DMS153 (cell line): ENCODE results near the gene SYPL1.

Experiments
- DNase-seq: peaks from one replicate; lab custom pipeline; 2025; lab: John Stamatoyannopoulos, UW

Gene SYPL1

DNA sequence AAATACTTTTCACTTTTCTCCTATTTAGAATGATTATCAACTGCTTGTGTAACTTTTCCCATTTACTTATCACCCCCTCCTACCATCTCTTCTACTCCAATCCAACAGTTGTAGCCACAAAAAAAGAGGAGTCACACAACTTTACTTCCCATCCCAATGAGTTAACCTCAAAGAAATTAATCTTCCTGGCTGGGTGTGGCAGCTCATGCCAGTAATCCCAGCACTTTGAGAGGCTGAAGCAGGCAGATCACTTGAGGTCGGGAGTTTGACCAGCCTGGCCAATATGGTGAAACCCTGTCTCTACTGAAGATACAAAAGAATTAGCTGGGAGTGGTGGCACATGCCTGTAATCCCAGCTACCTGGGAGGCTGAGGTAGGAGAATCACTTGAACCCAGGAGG is 19.9 kb downstream of the SYPL1 start:
- DNase-seq: no peak

DNA sequence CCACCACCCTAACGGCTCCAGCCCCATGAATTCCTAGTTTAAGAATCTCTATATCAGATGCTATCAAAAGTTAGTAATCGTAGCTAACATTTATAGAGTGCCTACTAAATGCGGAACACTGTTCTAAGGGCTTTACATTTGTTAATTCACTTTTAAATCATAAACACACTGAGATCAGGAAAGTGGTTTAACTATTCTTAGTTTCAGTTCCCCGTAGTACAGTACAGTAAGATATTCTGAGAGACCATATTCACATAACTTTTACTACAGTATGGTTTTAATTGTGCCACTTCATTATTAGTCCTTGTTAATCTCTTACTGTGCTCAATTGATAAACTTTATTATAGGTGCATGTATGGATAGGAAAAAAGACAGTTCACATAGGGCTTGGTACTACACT is 22.5 kb downstream of the SYPL1 start:
- DNase-seq: no peak

GRCh38 chr7:106088014-106088413 is 24.1 kb downstream of the SYPL1 start:
- no peak for DNase-seq

- no peak for DNase-seq
Observed at GRCh38 chr7:106086062-106086461, 26.1 kb downstream of the SYPL1 start.

- no peak for DNase-seq
Observed at GRCh38 chr7:106085015-106085414, 27.1 kb downstream of the SYPL1 start.

DNA sequence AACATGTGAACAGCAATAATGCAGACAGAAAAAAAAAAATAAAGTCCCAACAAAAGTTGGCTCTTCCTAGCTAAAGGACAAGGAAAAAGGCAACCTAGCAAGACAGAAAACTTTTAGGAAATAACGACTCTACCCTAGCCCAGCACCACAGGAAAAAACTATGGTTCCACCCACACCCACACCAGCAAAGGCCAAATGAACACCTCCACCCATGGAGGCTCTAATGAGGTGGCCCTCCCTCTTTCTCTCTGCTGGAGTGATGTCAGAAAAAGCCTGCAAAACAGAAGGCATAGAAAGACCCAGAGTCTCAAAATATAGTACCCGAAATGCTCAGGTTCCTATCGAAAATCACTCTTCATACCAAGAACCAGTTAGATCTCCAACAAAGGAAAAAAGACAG is 28.4 kb downstream of the SYPL1 start:
- DNase-seq: no peak

DNA sequence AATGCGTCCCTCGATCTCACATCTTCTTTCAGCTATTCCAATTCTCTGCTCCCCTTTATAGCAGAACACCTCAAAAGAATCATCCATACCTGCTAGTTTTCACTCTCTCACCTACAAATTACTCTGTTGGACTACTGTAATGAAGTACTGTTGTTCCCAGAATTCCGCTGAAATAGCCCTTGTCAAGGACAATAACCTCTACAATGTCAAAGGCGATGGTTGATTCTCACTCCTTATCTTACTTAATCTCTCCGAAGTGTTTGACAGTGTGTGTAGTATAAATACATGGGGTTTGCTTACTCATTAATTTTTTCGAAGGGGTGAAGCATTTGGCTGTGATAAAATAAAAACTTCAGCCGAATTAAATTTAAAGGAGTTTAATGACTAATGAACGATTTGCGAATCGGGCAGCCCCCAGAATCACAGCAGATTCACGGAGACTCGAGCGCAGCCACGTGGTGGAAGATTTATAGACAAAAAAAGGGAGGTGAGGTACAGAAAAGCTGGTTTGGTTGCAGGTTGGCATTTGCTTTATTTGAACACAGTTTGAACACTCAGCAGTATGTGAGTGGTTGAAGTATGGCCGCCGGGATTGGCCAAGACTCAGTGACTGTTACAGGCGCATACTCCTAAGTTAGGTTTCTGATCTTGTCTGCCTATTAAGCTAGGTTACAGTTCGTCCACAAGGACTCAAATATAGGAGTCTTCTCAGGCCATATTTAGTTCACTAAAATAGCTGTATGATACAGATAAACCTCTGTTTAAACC is 29.8 kb downstream of the SYPL1 start:
- no peak for DNase-seq

- DNase-seq: no peak
Observed at GRCh38 chr7:106080300-106080987, 31.7 kb downstream of the SYPL1 start.

GRCh38 chr7:106076537-106076936 is 35.6 kb downstream of the SYPL1 start:
- no peak for DNase-seq

DNA sequence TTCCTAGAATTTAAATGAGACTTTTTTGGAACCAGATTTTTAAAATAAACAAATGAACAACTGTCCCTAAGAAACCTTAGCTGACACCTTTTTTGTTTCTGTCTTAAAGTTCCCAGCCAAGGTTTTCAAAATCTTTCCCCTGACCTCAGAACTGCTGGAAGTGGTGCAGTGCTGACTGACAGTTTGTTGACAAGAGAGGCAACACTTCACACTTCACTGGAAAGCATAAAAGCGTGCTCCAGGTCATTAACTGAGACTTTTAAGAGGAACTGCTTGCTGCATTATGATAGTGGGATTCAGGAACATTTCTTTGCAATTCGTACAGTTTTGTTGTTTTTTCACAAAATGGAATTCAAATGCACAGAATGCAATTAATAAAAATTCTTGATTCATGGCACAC is 36.2 kb downstream of the SYPL1 start:
- no peak for DNase-seq

- peak; percentile 21 for DNase-seq
Observed at GRCh38 chr7:106074257-106074656, 37.9 kb downstream of the SYPL1 start.

DNA sequence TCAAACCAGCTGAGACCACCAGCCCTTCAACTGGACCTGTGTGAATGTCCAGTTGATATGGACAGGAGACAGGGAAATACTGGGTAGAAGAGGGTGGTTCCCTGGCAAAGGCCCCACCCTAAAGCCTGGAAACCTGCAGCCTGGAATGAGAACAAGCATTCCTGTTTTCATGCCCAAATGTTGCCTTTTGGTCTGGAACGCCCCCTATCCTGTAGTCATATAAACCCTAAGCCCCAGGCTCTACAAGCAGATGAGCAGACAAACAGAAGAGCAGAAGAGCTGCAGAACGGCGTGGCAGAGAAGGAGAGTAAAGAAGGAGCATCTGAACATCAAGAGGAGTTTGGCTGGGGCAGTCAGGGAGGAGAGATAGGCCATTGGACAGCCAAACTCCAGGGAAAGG is 38.4 kb downstream of the SYPL1 start:
- DNase-seq: no peak

GRCh38 chr7:106072715-106073091 is 39.4 kb downstream of the SYPL1 start:
- DNase-seq: no peak

- DNase-seq: peak; percentile 85
Observed at GRCh38 chr7:106071999-106072714, 40.0 kb downstream of the SYPL1 start.

- DNase-seq: peak; percentile 53
Observed at GRCh38 chr7:106071356-106071998, 40.6 kb downstream of the SYPL1 start.

GRCh38 chr7:106070567-106071254 is 41.4 kb downstream of the SYPL1 start:
- peak; percentile 41 for DNase-seq

DNA sequence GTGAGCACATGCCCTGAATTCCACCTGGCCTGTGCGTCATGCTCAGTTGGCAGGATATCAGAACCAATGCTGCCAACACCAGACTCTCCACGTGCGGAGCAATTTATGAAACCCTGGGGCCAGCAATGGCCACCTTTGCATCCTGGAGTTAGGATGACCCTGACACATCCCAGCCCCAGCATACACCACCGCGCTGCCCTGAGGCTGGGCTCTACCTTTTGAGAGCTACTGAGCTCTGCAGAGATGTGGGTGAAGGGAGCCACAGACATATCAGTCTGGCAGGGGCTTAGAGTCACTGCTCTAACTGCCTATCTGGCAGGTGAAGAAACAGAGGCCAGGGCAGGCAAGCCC is 41.9 kb downstream of the SYPL1 start:
- no peak for DNase-seq

- DNase-seq: no peak
Observed at GRCh38 chr7:106069471-106070200, 42.5 kb downstream of the SYPL1 start.

GRCh38 chr7:106068986-106069385 is 43.1 kb downstream of the SYPL1 start:
- no peak for DNase-seq

- DNase-seq: no peak
Observed at GRCh38 chr7:106068538-106068961, 43.6 kb downstream of the SYPL1 start.

DNA sequence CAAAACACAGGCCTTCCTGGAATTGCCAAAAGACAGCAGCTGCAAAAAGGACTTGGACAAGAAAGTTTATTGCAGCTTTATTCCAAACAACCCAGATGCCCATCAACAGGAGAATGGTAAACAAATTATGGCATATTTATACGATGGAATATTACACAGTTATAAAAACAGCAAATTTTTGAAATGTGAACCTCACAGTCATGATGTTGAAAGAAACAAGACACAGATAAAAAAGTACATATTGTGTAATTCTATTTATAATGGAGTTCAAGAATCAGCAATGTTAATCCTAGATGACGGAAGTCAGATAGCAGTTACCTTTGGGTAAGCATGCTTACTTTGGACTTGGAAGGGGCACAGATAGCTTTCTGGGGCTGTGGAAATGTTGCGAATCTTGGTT is 44.4 kb downstream of the SYPL1 start:
- DNase-seq: no peak
